ENCODE data around the gene EXOC4. TPM values are rescaled to one million over a fixed set of nuclear protein-coding genes. Genes with fewer than 3 reads are reported as not detected.

The EXOC4 gene
- total and polyA plus RNA-seq, 2 of the 13 experiments (the other 11 are each of a cell fraction or from before 2014, with no cell fraction given): 22.5 to 39.0 TPM

GRCh38 chr7:133829336-133829897 lies 576.5 kb downstream of the EXOC4 start:
- FAIRE-seq: no peak
- peaks cover 10% of the 10 kb centered on the region for H3K4me1 ChIP-seq (ENCODE audit: insufficient read depth, low read length)
- no peak overlapping the region for H3K4me2 ChIP-seq (ENCODE audit: low read depth, low read length)
- H3K79me2 ChIP-seq (ENCODE audit: insufficient read depth, low read length): no peaks in the 10 kb centered on the region
- no peak overlapping the region for H3K9ac ChIP-seq (ENCODE audit: insufficient read depth, low read depth, low read length)
- ATAC-seq: no peak
- H3K27ac ChIP-seq (ENCODE audit: extremely low read length, insufficient read depth, low read length): no peak overlapping the region
- ChIA-PET POLR2A (no interaction called here), CTCF (ENCODE audit: low intra/inter-chr PET ratio, low total read pairs) (no interaction called here)
- peak; percentile 73 for TF ChIP-seq ATF7 (IDR thresholded peaks at IDR 0.05)
- TF ChIP-seq ATF7 (CRISPR knock-in tag; IDR thresholded peaks at IDR 0.05): no peak
- TF ChIP-seq, protein P1, sequence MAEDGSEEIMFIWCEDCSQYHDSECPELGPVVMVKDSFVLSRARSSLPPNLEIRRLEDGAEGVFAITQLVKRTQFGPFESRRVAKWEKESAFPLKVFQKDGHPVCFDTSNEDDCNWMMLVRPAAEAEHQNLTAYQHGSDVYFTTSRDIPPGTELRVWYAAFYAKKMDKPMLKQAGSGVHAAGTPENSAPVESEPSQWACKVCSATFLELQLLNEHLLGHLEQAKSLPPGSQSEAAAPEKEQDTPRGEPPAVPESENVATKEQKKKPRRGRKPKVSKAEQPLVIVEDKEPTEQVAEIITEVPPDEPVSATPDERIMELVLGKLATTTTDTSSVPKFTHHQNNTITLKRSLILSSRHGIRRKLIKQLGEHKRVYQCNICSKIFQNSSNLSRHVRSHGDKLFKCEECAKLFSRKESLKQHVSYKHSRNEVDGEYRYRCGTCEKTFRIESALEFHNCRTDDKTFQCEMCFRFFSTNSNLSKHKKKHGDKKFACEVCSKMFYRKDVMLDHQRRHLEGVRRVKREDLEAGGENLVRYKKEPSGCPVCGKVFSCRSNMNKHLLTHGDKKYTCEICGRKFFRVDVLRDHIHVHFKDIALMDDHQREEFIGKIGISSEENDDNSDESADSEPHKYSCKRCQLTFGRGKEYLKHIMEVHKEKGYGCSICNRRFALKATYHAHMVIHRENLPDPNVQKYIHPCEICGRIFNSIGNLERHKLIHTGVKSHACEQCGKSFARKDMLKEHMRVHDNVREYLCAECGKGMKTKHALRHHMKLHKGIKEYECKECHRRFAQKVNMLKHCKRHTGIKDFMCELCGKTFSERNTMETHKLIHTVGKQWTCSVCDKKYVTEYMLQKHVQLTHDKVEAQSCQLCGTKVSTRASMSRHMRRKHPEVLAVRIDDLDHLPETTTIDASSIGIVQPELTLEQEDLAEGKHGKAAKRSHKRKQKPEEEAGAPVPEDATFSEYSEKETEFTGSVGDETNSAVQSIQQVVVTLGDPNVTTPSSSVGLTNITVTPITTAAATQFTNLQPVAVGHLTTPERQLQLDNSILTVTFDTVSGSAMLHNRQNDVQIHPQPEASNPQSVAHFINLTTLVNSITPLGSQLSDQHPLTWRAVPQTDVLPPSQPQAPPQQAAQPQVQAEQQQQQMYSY (CRISPR knock-in tag; IDR thresholded peaks at IDR 0.05): no peak
- no peak for TF ChIP-seq MEF2D (CRISPR knock-in tag; IDR thresholded peaks at IDR 0.05)
- TF ChIP-seq ZNF441 (CRISPR knock-in tag; IDR thresholded peaks at IDR 0.05; ENCODE audit: borderline replicate concordance): no peak
- no peak for TF ChIP-seq NR1H2 (CRISPR knock-in tag; IDR thresholded peaks at IDR 0.05; ENCODE audit: borderline replicate concordance, low read depth)
- no peak for TF ChIP-seq ZNF317 (CRISPR knock-in tag; IDR thresholded peaks at IDR 0.05)
- no peak for TF ChIP-seq ZNF616 (CRISPR knock-in tag; IDR thresholded peaks at IDR 0.05; ENCODE audit: low read depth)
- TF ChIP-seq ZNF225 (CRISPR knock-in tag; IDR thresholded peaks at IDR 0.05): no peak
- no peak for TF ChIP-seq RBAK (CRISPR knock-in tag; IDR thresholded peaks at IDR 0.05)
- TF ChIP-seq NFIB (CRISPR knock-in tag; IDR thresholded peaks at IDR 0.05; ENCODE audit: borderline replicate concordance): no peak
- TF ChIP-seq MZF1 (CRISPR knock-in tag; IDR thresholded peaks at IDR 0.05; ENCODE audit: borderline replicate concordance): no peak
- TF ChIP-seq, protein P2, sequence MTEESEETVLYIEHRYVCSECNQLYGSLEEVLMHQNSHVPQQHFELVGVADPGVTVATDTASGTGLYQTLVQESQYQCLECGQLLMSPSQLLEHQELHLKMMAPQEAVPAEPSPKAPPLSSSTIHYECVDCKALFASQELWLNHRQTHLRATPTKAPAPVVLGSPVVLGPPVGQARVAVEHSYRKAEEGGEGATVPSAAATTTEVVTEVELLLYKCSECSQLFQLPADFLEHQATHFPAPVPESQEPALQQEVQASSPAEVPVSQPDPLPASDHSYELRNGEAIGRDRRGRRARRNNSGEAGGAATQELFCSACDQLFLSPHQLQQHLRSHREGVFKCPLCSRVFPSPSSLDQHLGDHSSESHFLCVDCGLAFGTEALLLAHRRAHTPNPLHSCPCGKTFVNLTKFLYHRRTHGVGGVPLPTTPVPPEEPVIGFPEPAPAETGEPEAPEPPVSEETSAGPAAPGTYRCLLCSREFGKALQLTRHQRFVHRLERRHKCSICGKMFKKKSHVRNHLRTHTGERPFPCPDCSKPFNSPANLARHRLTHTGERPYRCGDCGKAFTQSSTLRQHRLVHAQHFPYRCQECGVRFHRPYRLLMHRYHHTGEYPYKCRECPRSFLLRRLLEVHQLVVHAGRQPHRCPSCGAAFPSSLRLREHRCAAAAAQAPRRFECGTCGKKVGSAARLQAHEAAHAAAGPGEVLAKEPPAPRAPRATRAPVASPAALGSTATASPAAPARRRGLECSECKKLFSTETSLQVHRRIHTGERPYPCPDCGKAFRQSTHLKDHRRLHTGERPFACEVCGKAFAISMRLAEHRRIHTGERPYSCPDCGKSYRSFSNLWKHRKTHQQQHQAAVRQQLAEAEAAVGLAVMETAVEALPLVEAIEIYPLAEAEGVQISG (CRISPR knock-in tag; IDR thresholded peaks at IDR 0.05): no peak
- no peak for TF ChIP-seq ZSCAN31 (CRISPR knock-in tag; IDR thresholded peaks at IDR 0.05; ENCODE audit: low read depth)
- TF ChIP-seq CREB1 (IDR thresholded peaks at IDR 0.05): peak; percentile 56
- no peak for TF ChIP-seq CREB1 (CRISPR knock-in tag; IDR thresholded peaks at IDR 0.05)
- no peak for TF ChIP-seq FOXJ3 (CRISPR knock-in tag; IDR thresholded peaks at IDR 0.05; ENCODE audit: borderline replicate concordance)
- H4K20me1 ChIP-seq (ENCODE audit: insufficient read depth, low read length): no peaks in the 10 kb centered on the region
- H3K9me3 ChIP-seq (ENCODE audit: low read length): no peaks in the 10 kb centered on the region
- no peaks in the 10 kb centered on the region for H3K27me3 ChIP-seq (ENCODE audit: control insufficient read depth in 1 of 2, insufficient read depth in 2 of 2, low read length in 2 of 2)
- intact Hi-C loops (cut with micrococcal nuclease; ENCODE audit: unreplicated experiment): no loop called here
- no TSS peak for BruUV-seq (replicated peaks)
- no peak overlapping the region for H2AFZ ChIP-seq (ENCODE audit: low read length)
- no peaks in the 10 kb centered on the region for H3K36me3 ChIP-seq (replicated peaks in 1 of 2; ENCODE audit: control insufficient read depth in 1 of 2, insufficient read depth in 2 of 2, low read length in 2 of 2)
- H3K4me3 ChIP-seq (replicated peaks in 1 of 3; ENCODE audit: insufficient read depth in 1 of 3, low read depth in 2 of 3, low read length in 3 of 3): no peak overlapping the region
- in situ Hi-C loops (cut with HindIII; ENCODE audit: extremely low pct_ligation_motif_present, low pct_unique_long_range_greater_than_20kb): no loop called here
- no peak for DNase-seq (ENCODE audit: low spot score)
- 100% methylated on average over 3 of the region's 4 CpGs for WGBS (ENCODE audit: low lambda C conversion rate)

All from HepG2 (cell line).